Measurements from ENCODE around the gene MYO5C.

The MYO5C gene

DNA sequence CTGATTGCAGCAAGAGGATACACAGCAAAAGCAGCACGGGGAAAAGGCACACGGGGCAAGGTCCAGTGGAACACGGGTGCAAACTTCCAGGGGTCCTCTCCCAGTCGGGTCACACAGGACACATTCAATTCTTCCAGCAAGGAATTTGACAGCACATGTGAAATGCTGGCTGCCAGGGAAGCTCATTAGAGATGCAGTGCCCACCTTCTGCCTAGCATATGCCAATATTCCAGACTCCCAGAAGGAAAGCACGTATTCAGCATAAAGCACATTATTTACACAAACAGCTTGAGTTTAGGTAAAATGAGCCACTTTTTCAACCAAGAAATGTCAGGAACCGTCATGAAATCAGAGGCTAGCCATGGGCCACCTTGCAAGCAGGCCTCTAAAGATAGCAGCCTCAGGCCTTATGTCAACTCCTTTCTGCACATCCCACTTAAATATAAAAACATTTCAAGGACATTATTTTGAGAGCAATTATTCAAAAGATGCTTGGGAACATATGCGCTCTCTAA lies 19.3 kb downstream of the MYO5C start:
- no peak for DNase-seq

DNA sequence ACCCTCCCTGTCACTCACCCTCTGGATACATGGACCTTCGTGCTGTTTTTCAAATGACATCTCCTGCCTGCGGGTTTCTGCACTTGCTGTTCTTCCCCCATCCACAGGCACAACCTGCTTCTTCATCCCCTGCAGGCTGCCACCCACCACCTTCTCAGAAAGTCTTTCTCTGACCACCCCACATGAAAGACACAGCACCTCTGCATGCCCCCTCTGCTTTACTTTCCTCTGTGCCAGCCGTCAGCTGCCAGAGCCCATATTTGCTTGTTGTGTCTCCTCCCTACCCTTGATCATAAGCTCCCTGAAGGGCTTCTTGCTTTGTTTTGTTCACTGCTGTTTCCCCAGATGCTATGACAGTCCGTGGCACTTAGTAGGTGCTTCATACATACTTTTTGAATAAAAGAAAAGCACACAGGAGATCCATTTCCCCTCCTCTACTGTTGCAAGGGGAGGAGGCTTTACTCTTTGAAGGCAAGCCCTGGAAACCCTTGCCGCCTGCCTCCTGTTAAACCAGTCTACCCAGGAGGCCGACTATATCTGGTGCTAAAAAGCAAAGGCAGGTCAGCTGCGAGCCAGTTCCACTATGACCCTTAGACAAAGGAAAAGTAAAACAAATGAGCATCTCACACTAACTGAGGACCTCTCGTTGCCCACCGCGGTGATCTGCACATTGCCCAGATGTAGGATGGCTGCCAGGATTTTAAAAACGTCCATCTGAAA lies 31.9 kb downstream of the MYO5C start:
- DNase-seq, result no peak

DNA sequence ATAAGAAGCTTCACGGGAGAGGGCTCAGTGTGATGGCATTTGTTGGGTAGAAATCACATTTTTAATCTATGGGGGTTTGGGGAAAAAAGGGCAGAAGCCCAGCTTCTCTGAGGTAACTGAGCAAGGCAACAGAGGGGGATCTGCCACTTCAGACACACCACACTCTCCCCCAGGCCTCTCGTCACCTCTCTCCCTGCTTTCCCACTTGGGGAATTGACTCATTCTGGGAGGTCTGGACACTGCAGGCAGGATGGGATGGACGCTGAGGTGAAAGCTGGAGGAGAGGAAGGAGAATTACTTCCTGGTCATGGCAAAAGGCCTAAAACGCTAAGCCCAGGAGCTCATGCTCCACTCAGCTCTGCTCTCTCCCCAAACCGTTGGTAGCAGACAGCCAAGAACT lies 33.2 kb downstream of the MYO5C start:
- no peak for DNase-seq

DNA sequence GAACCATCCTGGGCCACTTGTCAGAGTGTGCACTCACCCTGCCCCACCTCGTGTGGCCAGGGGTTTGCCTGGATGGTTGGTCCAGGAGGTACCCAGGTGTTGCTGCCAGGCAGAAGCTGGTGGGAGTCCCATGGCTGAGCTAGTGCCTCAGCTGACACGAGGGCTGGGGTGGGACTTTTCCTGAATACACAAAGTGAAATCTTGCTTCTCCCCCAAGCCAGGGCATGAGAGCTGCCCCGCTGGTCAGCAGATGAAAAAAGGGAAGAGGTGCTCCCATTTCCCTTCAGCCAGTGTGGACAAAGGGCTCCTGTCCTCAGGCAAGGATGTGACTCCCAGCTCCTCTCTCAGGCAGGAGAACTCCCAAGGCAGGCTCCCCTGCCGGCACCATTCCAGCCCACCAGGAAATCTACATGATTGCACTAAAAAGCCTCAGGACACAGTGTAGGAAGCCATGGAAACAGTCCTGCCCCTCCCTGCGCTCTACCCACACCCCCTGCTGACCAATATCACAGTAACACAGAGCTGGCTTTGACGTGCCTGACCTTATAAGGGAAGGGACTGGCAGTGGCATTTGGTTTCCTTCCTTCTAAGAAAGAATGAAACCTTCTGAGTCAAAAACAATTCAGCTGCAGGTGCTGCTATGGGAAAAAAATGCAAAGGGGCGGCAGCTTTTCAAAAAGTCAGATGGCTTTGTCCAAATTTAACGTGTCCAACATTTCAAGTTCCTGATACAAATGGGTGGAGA lies 33.9 kb downstream of the MYO5C start:
- peak; percentile 74 to 81 for DNase-seq

DNA sequence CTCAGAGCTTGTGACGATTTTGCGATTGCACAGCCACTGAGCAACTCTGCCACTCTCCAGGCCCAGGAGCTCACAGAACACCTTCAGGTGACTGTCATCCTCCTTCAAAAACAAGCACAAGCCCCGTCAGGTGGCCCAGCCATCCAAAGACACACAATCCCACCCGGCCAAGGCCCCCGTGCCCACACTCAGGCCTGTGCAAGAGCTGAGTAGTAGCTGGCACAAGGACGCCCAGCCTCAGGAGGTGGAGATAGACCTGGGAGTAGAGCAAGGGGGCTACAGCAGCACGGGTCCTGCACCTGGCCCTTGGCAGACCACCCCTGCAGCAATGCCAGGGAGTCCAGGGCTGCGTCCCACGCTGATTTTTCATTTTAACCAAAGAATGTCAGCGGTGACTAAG lies 34.6 kb downstream of the MYO5C start:
- DNase-seq, result no peak

DNA sequence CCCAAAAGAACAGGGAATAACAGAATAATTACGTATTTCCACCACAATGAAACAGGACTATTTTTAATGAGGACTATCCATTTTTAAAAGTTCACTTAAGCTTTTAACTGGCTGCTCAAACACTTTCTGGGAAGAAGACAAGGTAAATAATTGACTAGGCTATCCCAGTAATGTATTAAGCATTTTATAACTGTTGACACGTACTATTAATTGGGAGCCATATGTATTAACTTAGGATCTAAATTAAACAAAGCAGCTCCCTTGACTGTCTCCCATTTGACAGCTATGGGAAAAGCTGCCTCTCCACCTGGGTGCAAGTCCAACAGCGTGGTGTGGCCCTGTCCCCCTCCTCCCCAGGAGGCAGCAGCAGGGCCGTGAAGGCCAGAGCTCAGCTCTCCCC lies 36.1 kb downstream of the MYO5C start:
- no peak for DNase-seq

DNA sequence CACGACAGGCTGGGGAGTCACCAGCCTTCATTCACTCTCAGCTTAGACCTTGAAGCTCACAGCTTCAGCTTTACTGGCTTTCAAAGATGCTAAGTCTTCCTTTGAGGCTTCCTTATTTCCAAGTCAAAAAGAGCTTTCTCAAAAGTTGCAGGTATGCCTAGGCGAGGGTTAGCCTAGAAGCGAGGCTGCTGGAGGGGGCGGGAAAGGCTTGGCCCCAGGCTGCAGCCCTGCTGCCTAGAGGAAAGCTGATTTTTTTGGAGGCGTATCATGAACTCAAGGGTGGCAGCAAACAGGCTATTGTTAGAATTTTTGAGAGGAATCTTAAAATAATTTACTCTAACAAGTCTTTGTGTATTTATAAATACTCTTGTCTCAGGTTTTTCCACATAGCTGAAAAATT lies 37.1 kb downstream of the MYO5C start:
- no peak for DNase-seq

DNA sequence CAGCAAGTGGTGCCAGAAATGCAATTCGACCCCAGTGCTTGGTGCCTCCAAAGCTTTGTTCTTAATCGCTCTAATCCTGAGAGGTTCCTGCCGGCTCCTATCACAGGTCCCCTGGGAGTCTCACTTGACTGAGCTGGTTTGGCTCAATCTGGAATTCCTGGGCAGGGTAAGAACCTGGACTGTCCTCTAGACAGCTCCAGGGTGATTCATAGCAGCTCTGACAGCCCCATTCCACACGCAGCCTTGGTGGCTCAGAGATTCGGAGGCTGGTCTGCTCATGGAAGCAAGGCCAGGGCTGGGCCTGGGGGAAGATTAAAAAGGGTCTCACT lies 37.9 kb downstream of the MYO5C start:
- DNase-seq, result no peak

DNA sequence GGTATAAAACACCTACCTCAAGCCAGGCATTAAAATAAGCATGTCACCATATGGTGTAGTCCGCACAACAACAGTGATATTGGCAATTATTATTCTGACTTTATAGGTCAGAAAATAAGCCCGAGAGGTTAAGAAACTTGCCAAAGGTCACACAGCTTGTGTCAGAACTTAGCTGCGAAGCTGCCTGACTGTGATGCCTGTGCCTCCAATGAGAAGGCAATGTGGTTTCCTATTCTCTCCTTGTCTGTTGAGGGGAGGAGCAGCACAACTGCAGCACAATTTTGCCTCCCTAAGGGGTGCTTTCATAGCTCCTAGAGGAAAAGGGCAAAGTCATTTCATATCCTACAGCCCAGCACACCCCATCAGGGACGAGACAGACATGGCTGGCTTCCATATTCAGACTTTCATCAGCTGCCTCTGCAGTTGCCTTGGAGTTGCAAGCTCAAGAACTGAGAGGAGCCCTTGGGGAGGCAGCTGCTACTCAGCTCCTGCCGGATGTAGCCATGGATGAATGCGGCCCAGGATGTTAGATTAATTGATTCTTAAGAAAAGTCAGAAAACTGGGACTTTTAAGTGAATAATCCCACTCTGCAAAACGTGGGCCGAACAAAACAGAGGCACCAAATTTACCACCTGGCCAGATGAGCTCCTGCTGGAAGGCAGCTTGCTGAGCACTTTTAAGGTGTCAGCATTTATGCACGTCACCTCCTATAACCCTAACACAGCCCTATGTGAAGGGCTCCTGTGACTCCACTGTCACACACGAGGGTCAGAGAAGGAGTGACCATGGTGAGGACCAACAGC lies 38.5 kb downstream of the MYO5C start:
- DNase-seq, result no peak

DNA sequence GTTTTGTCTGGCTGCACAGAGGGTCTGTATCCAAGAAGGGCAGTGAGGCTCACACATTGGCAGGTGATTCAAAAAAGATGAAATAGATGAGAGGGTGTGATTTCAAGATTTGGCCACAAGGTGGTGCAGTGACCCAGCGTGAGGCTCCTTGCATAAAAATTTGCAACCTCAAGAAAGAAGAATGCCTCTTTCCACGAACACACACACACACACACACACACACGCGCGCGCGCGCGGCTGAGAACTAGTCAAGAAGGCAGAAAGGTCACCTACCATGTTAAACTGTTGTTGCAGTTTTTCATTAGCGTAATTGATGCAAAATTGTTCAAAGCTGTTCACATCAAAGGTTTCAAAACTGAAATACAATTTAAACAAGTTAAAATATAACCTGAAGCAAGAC lies 39.2 kb downstream of the MYO5C start:
- peak; percentile 50 to 92 for DNase-seq

DNA sequence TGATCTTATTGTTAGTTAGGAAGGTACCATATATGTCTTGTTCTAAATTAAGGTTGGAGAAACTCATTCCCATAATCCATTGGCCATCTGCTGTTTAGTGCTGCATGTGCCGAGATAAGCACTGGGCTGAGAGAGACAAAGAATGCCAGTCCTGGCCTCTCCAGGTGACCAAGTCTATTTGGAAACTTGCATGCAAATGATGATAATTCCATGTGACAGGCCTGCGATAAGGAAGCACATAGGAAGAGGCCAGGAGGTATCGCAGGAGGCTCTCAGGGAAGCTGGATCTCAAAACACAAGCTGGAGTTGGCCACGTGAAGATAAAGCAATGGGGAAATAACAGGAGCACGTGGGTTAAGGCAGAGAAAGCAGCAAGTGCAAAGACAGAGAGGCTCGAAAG lies 39.7 kb downstream of the MYO5C start:
- no peak for DNase-seq

DNA sequence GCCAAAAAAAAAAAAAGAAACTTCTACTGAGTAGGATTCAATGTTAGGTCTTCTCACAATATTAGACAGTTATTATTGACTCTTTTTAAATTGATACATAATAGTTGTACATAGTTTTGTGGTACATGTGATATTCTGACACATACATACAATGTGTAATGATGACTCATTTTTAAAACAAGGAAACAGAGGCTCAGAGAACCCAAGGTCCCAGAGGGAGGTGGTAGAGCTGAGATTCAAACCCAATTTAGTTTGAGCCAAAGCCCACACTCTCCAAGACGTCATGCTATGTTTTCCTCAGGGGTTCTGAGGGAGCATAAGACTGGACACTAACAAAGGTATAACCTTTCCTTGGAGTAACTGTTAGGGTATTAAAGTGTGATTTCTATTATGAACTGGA lies 40.6 kb downstream of the MYO5C start:
- DNase-seq, result peak; percentile 48 to 58

DNA sequence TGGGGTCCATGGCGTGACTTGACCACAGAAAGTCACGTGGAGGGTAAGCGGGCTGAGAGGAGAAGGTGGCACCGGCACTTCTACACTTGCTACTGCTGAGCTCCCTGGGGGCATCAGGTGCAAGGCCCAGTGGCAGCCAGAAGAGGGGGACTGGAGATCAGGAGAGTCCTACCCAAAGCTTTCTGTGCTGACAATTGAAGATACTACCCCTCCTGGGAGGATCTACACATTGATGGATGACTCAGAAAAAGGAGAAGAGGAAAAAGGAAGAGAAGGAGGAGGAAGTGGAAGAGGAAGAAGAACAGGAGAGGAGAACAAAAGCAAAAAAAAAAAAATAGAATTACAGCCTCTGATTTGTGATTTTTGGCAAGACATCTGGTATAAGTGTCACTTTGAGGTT lies 41.2 kb downstream of the MYO5C start:
- DNase-seq, result peak in 1 of 2 donors; percentile 37

DNA sequence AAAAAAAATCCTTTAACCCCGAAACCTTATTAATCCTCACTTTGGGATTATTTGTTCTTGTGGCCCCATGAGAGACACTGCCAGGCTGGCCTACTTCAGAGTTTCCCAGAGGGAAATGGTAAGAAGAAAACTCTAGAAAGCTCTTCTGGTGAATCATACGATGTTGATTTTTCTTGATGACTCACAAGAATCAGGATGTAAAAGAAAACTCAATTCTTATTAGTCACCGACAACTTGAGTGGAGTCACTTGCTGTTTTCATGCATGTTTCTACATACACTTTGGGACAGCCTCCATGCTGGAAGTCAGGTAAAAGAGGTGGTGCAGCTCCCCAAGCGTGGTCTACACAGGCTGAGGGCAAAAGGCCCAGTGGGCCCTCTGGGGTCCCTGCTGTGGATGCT lies 42.8 kb downstream of the MYO5C start:
- DNase-seq, result peak; percentile 78 to 91

DNA sequence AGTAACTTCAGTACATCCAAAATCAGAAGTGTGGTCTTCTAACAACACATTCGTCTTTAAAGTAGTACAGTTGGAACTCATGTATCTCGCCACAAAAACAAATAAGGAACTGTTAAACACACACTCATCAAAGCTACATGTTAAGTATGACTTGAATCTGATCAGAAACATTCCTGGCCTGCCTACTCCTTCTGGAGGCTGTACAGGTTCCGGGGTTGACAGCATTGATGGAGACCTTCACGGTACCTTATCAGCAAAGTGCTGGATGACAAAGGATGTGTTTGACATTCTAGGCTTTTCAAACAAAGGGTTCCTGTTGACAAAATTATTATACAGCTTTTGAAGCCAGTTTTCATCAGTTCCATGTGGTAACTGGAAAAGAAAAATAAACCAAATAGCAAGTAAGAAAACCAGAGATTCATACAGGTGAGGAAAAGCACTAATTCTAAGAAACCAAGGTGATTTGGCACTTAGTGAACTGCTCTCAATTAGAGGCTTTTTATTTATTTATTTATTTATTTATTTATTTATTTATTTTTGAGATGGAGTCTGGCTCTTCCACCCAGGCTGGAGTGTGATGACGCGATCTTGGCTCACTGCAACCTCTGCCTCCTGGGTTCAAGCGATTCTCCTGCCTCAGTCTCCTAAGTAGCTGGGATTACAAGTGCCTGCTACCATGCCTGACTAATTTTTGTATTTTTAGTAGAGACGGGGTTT lies 44.3 kb downstream of the MYO5C start:
- no peak for DNase-seq

DNA sequence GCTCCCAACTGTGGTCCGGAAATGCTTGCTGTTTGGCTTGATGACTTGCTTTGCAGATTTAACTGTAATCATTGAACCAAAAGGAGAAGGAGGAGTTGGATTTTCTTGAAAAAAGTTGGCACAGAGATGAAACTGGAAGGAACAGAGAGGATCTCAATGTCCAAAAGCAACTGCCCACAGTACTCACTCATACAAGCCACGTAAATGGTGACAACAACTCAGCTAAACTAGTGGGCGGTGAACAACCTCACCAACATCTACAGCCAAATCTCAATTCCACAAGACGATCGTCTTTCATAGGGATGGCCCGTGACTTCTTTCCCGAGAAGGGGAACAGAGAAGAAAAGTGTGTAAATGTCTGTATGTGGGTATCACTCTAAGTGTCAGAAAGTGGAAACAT lies 48.1 kb downstream of the MYO5C start:
- peak; percentile 22 to 49 for DNase-seq

DNA sequence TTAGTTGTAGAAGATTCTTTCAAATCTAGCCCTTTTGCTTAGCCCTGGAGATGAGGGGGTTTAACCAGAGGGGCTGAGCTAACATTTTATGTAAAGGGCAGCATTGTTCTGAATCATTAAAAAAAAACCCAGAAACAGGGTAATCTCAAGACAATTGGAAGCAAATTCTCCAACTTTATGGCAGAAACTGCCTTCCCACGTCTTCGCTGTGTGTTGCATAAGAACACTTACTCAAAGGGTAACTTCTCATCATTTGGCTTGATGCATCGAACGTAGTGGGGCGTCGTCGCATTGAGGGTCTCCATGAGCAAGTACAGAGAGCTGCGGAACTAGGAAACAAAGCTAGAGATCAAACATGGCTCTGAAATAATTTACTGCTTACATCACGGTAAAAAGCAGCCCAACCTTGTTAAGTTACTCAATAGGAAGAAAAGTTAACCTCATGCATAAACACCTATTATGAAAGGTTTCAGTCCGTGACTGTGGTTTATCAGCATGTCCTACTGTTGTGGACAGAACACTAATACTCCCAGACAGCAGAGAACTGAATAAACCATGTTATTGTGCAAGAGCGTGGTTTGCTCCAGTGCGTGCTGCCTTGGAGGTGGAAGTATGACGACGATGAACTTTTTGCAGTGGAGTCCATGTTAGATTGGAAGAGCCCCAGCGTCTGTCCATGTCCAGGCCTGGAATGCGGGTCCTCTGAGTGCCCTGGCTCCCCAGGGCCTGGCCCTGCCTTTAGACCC lies 48.7 kb downstream of the MYO5C start:
- peak; percentile 65 to 73 for DNase-seq

DNA sequence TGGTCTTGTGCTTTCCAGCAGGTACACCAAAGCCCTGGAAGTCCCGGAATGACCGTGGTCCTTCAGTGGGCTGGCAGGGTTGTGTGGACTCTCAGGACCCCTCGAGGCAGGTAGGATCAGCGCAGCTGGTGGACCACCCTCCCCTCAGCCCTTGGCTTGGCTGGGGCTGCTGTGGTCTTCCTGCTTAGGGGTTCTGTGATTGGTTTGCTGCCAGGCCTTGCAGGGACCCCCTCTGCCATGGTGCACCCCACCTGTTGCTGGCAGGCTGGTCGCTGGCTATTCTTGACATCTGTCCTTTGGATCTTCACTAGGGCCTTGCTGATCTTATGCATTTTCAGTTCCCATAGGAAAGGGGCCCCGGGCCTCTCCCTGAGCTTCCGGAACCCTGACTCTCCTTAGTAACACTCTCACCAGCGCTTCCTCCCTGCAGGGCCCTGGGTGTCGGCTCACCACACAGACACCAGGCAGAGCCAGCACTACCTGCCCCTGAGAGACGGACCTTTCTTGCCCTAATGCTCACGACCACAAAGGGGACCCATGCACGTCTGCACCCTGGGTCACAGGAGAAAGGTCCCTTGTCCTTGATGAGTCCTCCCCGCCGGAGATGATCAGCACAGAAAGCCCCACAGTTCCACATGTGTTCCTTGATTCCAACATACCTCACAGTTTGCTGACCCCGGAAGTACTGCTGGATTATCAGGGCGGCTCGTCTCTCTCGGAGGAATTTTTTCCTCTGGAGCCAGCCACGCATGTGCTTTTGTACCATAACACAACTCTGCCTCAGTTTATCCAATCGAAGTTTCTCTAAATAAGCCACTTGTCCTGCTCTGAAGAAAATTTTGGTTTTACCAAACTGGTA lies 51.7 kb downstream of the MYO5C start:
- no peak for DNase-seq

DNA sequence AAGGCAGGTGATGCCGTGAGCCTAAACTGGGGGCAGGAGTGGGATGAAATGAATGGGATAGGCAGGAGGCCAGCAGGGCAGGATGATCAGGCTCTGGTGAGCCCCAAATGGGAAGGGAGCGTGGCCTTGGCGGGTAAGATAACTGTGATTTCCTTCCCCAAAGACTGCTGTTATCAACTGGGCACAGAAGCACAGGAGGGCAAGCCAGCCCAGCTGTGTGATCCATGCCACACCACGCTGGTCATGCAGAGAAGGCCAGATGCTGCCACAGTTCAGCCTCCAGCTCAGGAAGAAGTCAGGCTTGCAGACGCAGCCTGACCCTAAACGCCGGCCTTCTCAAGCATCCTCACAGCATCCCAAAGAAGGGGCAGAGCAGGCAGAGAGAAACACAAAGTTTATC lies 52.3 kb downstream of the MYO5C start:
- DNase-seq, result no peak

DNA sequence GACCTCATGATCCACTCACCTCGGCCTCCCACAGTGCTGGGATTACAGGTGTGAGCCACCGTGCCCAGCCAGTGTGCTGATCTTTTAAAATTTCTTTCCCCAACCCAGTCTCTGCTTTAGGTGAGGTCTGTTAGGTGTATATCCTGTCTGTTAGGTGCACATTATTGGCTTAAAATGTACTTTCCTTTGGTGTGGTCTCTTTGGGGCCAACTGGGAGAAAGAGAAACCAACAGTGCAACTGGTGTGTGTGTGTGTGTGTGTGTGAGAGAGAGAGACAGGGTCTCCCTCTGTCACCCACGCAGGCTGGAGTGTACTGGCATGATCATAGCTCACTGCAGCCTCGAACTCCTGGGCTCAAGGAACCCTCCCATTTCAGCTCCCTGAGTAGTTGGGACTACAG lies 54.1 kb downstream of the MYO5C start:
- DNase-seq, result no peak

DNA sequence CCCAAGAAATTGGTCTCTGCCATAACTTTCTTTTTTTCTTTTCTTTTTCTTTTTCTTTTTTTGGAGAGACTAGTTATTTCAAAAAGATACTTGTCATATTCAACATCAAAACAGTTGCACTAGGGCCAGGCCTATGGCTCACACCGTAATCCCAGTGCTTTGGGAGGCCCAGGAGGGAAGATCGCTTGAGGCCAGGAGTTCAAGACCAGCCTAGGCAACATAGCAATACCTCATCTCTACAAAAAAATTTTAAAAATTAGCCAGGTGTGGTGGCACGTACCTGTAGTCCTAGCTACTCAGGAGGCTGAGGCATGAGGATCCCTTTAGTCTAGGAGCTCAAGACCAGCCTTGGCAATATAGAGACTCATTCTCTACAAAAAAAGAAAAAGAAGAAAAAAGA lies 55.4 kb downstream of the MYO5C start:
- no peak for DNase-seq
